ENCODE data around the gene RGL3. TPM values are rescaled to one million over a fixed set of nuclear protein-coding genes. Genes with fewer than 3 reads are reported as not detected.

The RGL3 gene
- total RNA-seq, 1 donor from 2014 or later, result 0.49 TPM

GRCh38 chr19:11397089-11397610, 22.0 kb downstream of the RGL3 start:
- no peak overlapping the region for H3K27ac ChIP-seq
- no peaks in the 10 kb centered on the region for H3K27me3 ChIP-seq
- Mint-ChIP-seq H3K9me3 (no peaks in the 10 kb centered on the region), H3K27ac (no peak overlapping the region), H3K4me3 (no peak overlapping the region), H3K27me3 (ENCODE audit: insufficient read depth, low read depth) (peaks cover 16% of the 10 kb centered on the region), H3K4me1 (no peaks in the 10 kb centered on the region), H3K36me3 (no peaks in the 10 kb centered on the region)
- H2AFZ ChIP-seq (replicated peaks), result no peak overlapping the region
- no peaks in the 10 kb centered on the region for H3K79me2 ChIP-seq (ENCODE audit: low read depth)
- no peak for DNase-seq (ENCODE audit: low spot score)
- H3K9me3 ChIP-seq (ENCODE audit: low read depth), result no peaks in the 10 kb centered on the region
- TF ChIP-seq CTCF (IDR thresholded peaks at IDR 0.05) (no peak), EZH2 (IDR thresholded peaks at IDR 0.05) (no peak), EZH2phosphoT487 (IDR thresholded peaks at IDR 0.05) (no peak)
- no peaks in the 10 kb centered on the region for H3K36me3 ChIP-seq
- no peaks in the 10 kb centered on the region for H3F3A ChIP-seq (ENCODE audit: low read depth)
- no peaks in the 10 kb centered on the region for H3K4me1 ChIP-seq
- no peak overlapping the region for H3K4me2 ChIP-seq
- H4K20me1 ChIP-seq (ENCODE audit: low read depth), result no peaks in the 10 kb centered on the region
- H3K4me3 ChIP-seq, result no peak overlapping the region
- H3K9ac ChIP-seq, result no peak overlapping the region

- H3K36me3 Mint-ChIP-seq, result no peaks in the 10 kb centered on the region
- Histone ChIP-seq H3K4me3 (no peak overlapping the region), H4K20me1 (ENCODE audit: low read depth) (no peaks in the 10 kb centered on the region), H3F3A (ENCODE audit: low read depth) (no peaks in the 10 kb centered on the region), H3K27me3 (no peaks in the 10 kb centered on the region), H3K36me3 (no peaks in the 10 kb centered on the region), H3K27ac (no peak overlapping the region), H3K4me1 (no peaks in the 10 kb centered on the region), H3K79me2 (ENCODE audit: low read depth) (no peaks in the 10 kb centered on the region), H3K4me2 (no peak overlapping the region), H3K9me3 (ENCODE audit: low read depth) (no peaks in the 10 kb centered on the region), H2AFZ (replicated peaks) (no peak overlapping the region), H3K9ac (no peak overlapping the region)
- no peaks in the 10 kb centered on the region for H3K4me1 Mint-ChIP-seq
- TF ChIP-seq EZH2phosphoT487 (IDR thresholded peaks at IDR 0.05) (no peak), EZH2 (IDR thresholded peaks at IDR 0.05) (no peak), CTCF (IDR thresholded peaks at IDR 0.05) (no peak)
- no peak overlapping the region for H3K27ac Mint-ChIP-seq
- peaks cover 13% of the 10 kb centered on the region for H3K27me3 Mint-ChIP-seq (ENCODE audit: insufficient read depth, low read depth)
- no peak for DNase-seq (ENCODE audit: low spot score)
- no peaks in the 10 kb centered on the region for H3K9me3 Mint-ChIP-seq
- no peak overlapping the region for H3K4me3 Mint-ChIP-seq
Measured at GRCh38 chr19:11390933-11391680, 28.0 kb downstream of the RGL3 start.

- Mint-ChIP-seq H3K27ac (no peak overlapping the region), H3K9me3 (no peaks in the 10 kb centered on the region), H3K36me3 (no peaks in the 10 kb centered on the region), H3K4me1 (no peaks in the 10 kb centered on the region), H3K4me3 (no peak overlapping the region), H3K27me3 (ENCODE audit: insufficient read depth, low read depth) (peaks cover 11% of the 10 kb centered on the region)
- Histone ChIP-seq H3K27me3 (no peaks in the 10 kb centered on the region), H3K4me1 (no peaks in the 10 kb centered on the region), H3K36me3 (no peaks in the 10 kb centered on the region), H3K27ac (no peak overlapping the region), H3K4me3 (no peak overlapping the region), H3K79me2 (ENCODE audit: low read depth) (no peaks in the 10 kb centered on the region), H2AFZ (replicated peaks) (no peak overlapping the region), H3K4me2 (no peak overlapping the region), H4K20me1 (ENCODE audit: low read depth) (no peaks in the 10 kb centered on the region), H3K9me3 (ENCODE audit: low read depth) (no peaks in the 10 kb centered on the region), H3F3A (ENCODE audit: low read depth) (no peaks in the 10 kb centered on the region), H3K9ac (no peak overlapping the region)
- no peak for DNase-seq (ENCODE audit: low spot score)
- no peak for TF ChIP-seq EZH2phosphoT487 (IDR thresholded peaks at IDR 0.05)
- no peak for TF ChIP-seq CTCF (IDR thresholded peaks at IDR 0.05)
- no peak for TF ChIP-seq EZH2 (IDR thresholded peaks at IDR 0.05)
Measured at GRCh38 chr19:11390359-11390758, 28.8 kb downstream of the RGL3 start.
